Activated gamma-delta T cell treated with Interleukin-2 at 50 U/mL for 16 hours (primary cell): ENCODE measurements around the gene CCDC78.
"Not testable (repeated sequence)": the region's sequence is repeated elsewhere in the genome, so short reads cannot be mapped to it uniquely, and the experiment has no call there.

ENCODE experiments used
- DNase-seq: peaks from one replicate; pipeline ENCODE4 v3.0.0-alpha.2; 2020

Gene CCDC78

GRCh38 chr16:691242-691641 lies 35.0 kb downstream of the CCDC78 start:
- not testable (repeated sequence) for DNase-seq

GRCh38 chr16:689175-689897 lies 36.9 kb downstream of the CCDC78 start:
- no peak for DNase-seq

DNA sequence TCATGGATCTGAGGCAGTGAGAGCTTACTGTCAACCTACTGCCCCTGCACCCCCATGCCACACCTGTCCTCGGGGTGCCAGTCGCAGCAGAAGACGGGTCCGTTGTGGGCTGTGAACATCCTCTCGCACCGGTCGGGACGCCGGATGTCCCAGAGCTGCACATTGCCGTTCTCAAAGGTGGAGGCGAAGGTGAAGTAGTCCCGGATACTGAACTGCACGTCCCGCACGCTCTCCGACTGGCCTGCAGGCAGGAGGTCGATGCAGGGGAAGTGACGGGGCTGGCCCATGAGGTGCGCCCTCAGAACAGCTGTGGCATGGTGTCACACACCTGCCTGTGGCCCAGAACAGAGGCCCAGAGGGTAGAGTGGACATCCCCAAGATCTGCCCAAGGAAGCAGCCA lies 38.7 kb downstream of the CCDC78 start:
- no peak for DNase-seq

DNA sequence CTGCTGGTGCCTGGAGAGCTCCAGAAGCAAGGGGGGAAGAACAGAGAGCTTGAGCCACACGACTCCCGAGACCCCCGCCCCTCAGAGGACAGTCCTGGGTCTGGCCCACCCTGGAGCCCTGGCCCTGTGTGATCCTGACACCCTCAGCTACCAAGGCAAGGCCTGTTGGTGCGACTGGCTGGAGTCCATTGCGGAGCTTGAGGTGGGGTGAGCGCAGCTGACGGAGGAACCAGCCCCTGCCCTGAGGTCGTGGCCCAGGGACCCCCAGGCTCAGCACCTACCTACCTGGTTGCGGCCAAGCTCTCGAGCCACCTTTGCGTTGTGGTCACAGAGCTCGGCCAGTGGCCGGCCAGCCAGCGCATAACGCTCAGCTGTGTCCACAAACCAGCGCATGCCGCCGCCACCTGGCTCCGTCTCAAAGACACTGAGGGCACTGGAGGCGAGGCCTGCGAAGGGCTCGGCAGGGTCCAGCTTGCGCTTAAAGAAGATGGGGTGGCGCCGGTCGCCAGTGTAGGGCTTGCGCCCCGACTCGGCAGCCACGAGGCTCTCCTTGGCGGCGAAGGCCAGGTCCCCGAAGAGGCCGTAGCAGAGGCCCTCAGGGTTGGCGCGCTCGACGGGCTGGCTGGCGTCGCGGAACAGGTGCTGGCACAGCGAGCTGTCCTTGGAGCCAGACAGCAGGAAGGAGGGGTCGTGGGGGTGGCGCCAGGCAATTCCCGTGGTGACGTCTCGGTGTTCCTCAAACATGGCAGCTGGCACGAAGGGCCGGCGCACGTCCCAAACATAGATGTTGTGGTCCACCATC lies 39.6 kb downstream of the CCDC78 start:
- DNase-seq = no peak

DNA sequence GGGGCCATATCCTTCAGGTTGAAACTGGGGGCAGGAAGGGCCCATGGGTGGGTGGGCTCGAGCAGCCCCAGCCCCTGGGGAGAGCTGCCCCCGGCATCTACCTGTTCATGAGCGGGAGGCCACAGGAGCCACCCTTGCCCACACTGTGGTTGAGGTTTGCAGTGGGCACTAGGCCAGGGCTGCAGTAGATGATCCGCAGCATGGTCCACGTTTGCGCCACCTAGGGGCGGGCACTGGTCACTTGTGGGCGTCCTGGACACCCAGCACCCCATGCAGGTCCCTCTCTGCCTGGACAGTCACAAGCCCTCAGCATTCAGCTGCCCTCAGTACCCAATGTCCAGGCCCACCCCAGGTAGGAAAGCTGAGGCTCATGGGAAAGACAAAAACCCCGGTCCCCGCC lies 40.3 kb downstream of the CCDC78 start:
- DNase-seq = no peak

- DNase-seq = no peak
These were observed 41.1 kb downstream of the CCDC78 start for GRCh38 chr16:684961-685696.

- DNase-seq = peak; percentile 96
These were observed 42.0 kb downstream of the CCDC78 start, which contains the start of gene JMJD8 for GRCh38 chr16:684071-684794. Gene JMJD8, minus strand, starts transcription at chr16:684334. Its CDS starts 15 bp downstream, at chr16:684319.

- no peak for DNase-seq
These were observed 42.7 kb downstream of the CCDC78 start for GRCh38 chr16:683396-684070.

DNA sequence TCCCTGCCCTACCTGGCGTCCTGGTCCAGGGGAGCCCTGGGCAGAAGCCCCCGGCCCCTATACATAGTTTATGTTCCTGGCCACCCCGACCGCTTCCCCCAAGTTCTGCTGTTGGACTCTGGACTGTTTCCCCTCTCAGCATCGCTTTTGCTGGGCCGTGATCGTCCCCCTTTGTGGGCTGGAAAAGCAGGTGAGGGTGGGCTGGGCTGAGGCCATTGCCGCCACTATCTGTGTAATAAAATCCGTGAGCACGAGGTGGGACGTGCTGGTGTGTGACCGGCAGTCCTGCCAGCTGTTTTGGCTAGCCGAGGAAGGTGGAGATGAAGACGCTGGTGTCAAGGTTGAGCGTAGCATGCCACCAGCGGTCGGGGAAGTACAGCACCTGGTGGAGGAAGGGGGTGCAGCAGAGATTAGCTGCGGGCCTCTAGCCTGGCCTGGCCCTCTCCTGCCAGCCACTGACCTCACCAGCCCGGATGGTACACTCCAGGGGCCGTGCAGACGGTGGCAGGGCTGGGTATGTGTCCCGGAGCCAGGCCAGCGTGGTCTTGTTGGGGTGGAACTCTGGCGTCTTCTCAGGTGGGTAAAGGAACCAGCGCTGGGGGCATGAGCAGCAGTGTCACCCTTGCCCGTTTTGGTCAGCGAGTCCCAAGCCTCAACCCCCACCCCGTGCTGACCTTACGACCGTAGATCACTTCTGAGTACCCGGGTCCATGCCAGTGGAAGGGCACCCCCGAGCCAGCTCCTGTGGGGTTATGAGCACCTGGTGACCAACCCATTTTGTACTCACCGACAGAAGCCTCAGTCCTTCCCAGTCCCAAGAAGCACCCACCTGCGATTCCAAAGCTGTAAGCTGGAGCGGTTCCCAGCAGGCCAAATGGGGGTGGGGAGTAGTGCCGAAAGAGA lies 43.5 kb downstream of the CCDC78 start:
- DNase-seq = no peak

DNA sequence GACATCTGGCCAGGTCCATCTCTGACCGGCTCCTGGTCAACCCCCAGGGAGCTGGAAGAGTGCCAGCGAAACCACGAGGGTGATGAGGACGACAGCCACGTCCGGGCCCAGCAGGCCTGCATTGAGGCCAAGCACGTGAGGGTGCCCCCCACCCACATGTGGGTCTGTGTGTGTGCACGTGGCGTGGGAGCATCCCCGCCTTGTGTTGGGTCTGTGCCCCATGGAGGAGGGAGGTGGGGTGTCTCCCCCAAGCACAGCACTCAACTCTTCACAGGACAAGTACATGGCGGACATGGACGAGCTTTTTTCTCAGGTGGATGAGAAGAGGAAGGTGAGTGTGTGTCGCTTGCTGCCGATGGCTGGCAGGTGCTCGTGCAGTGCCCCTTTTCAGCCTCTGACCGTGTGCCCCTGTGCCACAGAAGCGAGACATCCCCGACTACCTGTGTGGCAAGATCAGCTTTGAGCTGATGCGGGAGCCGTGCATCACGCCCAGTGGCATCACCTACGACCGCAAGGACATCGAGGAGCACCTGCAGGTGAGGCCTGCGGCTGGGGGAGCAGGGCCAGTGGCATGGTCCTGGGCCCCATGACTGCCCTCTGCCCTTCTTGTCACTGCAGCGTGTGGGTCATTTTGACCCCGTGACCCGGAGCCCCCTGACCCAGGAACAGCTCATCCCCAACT lies 44.4 kb downstream of the CCDC78 start:
- no peak for DNase-seq

GRCh38 chr16:680967-681745 lies 45.1 kb downstream of the CCDC78 start:
- no peak for DNase-seq

GRCh38 chr16:680625-680945 lies 45.7 kb downstream of the CCDC78 start:
- no peak for DNase-seq

- DNase-seq = peak; percentile 84
These were observed 46.2 kb downstream of the CCDC78 start, which contains the start of gene STUB1 for GRCh38 chr16:679814-680624. Gene STUB1, plus strand, starts transcription at chr16:680410. Its CDS starts 116 bp downstream, at chr16:680526.

GRCh38 chr16:678858-679813 lies 47.1 kb downstream of the CCDC78 start:
- peak; percentile 44 for DNase-seq

- no peak for DNase-seq
These were observed 47.9 kb downstream of the CCDC78 start for GRCh38 chr16:678209-678857.

- no peak for DNase-seq
These were observed 48.7 kb downstream of the CCDC78 start for GRCh38 chr16:677316-678190.
